Measurements from ENCODE around the gene PCBP1. TPM values are rescaled to one million over a fixed set of nuclear protein-coding genes. Genes with fewer than 3 reads are reported as not detected.

PCBP1 gene
- polyA plus RNA-seq, 1 of the 3 experiments (the other 2 are of a cell fraction): 94.0 TPM

DNA sequence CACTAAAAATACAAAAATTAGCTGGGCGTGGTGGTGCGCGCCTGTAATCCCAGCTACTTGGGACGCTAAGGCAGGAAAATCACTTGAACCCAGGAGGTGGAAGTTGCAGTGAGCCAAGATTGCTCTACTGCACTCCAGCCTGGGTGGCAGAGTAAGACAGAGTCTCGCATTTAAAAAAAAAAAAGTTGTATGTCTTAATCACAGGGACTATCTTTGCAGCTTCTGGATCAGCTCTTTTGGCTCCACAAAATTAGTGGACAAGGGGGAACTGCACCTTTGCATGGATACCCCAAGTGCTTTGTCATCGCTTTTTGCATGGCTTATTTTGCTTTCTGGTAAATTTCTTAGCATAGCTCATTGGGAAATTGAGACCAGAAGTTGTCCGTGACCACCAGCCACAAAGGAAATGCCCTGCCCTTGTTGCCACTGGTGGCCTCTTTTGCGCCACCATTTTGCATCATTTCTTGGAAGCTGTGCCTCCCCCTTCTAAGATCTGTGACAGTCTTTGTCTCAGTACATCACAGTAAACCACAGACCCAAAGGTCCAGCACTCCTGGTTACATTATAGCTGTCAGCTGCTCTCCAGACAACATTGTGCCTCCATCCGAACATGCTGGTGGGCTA lies 43.9 kb upstream of the PCBP1 start:
- Histone ChIP-seq H3K4me1 (ENCODE audit: control insufficient read depth in 1 of 2, insufficient read depth in 2 of 2, low read depth in 1 of 2, low read length in 1 of 2) (peaks cover 0 to 11% of the 10 kb centered on the region in 2 experiments; a peak in 2 of 4 replicates), H4K20me1 (ENCODE audit: insufficient read depth) (no peaks in the 10 kb centered on the region), H3K27me3 (ENCODE audit: insufficient read depth) (no peaks in the 10 kb centered on the region), H3K27ac (ENCODE audit: low read depth in 2 of 2, low read length in 1 of 2) (no peak overlapping the region), H3K9ac (no peak overlapping the region), H3K9me2 (no peaks in the 10 kb centered on the region), H3K4me3 (ENCODE audit: low read depth in 2 of 2, low read length in 1 of 2) (no peak overlapping the region), H3K36me3 (replicated peaks in 1 of 2; ENCODE audit: control insufficient read depth in 1 of 2, insufficient read depth in 2 of 2, low read length in 1 of 2) (peaks cover 0 to 8% of the 10 kb centered on the region in 2 experiments), H3K79me2 (ENCODE audit: insufficient read depth) (no peaks in the 10 kb centered on the region), H3K4me2 (no peak overlapping the region), H2AFZ (ENCODE audit: low read depth) (no peak overlapping the region), H3K9me3 (no peaks in the 10 kb centered on the region), H3F3A (replicated peaks; ENCODE audit: insufficient read depth) (peaks cover 16% of the 10 kb centered on the region)
- TF ChIP-seq, protein P1, sequence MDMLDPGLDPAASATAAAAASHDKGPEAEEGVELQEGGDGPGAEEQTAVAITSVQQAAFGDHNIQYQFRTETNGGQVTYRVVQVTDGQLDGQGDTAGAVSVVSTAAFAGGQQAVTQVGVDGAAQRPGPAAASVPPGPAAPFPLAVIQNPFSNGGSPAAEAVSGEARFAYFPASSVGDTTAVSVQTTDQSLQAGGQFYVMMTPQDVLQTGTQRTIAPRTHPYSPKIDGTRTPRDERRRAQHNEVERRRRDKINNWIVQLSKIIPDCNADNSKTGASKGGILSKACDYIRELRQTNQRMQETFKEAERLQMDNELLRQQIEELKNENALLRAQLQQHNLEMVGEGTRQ (IDR thresholded peaks at IDR 0.05; ENCODE audit: borderline replicate concordance, low read depth, low read length): no peak
- TF ChIP-seq MAX (IDR thresholded peaks at IDR 0.05; ENCODE audit: low read depth): no peak
- no peak for TF ChIP-seq JUND (IDR thresholded peaks at IDR 0.05)
- TF ChIP-seq SIN3A (IDR thresholded peaks at IDR 0.05; ENCODE audit: borderline replicate concordance, low read depth, low read length): no peak
- TF ChIP-seq, protein P2, sequence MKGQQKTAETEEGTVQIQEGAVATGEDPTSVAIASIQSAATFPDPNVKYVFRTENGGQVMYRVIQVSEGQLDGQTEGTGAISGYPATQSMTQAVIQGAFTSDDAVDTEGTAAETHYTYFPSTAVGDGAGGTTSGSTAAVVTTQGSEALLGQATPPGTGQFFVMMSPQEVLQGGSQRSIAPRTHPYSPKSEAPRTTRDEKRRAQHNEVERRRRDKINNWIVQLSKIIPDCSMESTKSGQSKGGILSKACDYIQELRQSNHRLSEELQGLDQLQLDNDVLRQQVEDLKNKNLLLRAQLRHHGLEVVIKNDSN (IDR thresholded peaks at IDR 0.05; ENCODE audit: borderline replicate concordance, low read depth): no peak
- no peak for TF ChIP-seq RXRA (IDR thresholded peaks at IDR 0.05; ENCODE audit: borderline replicate concordance, low read depth)
- no peak for TF ChIP-seq TAF1 (IDR thresholded peaks at IDR 0.05; ENCODE audit: borderline replicate concordance, low read depth, low read length)
- no peak for TF ChIP-seq RCOR1 (IDR thresholded peaks at IDR 0.05; ENCODE audit: low read length)
- TF ChIP-seq, protein P3, sequence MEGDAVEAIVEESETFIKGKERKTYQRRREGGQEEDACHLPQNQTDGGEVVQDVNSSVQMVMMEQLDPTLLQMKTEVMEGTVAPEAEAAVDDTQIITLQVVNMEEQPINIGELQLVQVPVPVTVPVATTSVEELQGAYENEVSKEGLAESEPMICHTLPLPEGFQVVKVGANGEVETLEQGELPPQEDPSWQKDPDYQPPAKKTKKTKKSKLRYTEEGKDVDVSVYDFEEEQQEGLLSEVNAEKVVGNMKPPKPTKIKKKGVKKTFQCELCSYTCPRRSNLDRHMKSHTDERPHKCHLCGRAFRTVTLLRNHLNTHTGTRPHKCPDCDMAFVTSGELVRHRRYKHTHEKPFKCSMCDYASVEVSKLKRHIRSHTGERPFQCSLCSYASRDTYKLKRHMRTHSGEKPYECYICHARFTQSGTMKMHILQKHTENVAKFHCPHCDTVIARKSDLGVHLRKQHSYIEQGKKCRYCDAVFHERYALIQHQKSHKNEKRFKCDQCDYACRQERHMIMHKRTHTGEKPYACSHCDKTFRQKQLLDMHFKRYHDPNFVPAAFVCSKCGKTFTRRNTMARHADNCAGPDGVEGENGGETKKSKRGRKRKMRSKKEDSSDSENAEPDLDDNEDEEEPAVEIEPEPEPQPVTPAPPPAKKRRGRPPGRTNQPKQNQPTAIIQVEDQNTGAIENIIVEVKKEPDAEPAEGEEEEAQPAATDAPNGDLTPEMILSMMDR (IDR thresholded peaks at IDR 0.05): no peak
- no peak for TF ChIP-seq FOXM1 (IDR thresholded peaks at IDR 0.05; ENCODE audit: low read depth)
- no peak for TF ChIP-seq TEAD4 (IDR thresholded peaks at IDR 0.05; ENCODE audit: borderline replicate concordance, insufficient read depth)
- no peak for TF ChIP-seq RAD21 (IDR thresholded peaks at IDR 0.05; ENCODE audit: low read length)
- no peak for TF ChIP-seq GABPA (IDR thresholded peaks at IDR 0.05; ENCODE audit: low read depth)
- TF ChIP-seq NFIC (IDR thresholded peaks at IDR 0.05; ENCODE audit: borderline replicate concordance): no peak
- ChIA-PET POLR2A (no interaction called here), CTCF (interaction anchor here (1.1 to 1.5 kb wide), 3 partner anchors 9 to 131 kb away, joined by 3 to 4 read pairs (median 3); no protein-coding TSS in a partner anchor)
- DNase-seq: no peak
- 100% methylated on average over 9 of the region's 9 CpGs for WGBS (ENCODE audit: low lambda C conversion rate)
